D721Med (cell line): ENCODE measurements around the gene ZNF512B.
"Not testable (repeated sequence)": the region's sequence is repeated elsewhere in the genome, so short reads cannot be mapped to it uniquely, and the experiment has no call there.

Source experiments
- DNase-seq: peaks from one replicate; pipeline ENCODE4 v3.0.0; 2011; ENCODE audit warnings: low spot score; ENCODE audit not compliant: insufficient read length
- FAIRE-seq: peaks from 2 replicates; lab custom pipeline; 2011; peaks lifted over from hg19 to GRCh38; lab: Jason Lieb, UNC
- TF ChIP-seq, protein P1 (sequence below): IDR thresholded peaks from 2 replicates; pipeline ENCODE4 v1.5.1; 2012; ENCODE audit warnings: mild to moderate bottlenecking, control low read depth; ENCODE audit not compliant: insufficient read depth; ENCODE audit errors: missing control alignments

The ZNF512B gene

DNA sequence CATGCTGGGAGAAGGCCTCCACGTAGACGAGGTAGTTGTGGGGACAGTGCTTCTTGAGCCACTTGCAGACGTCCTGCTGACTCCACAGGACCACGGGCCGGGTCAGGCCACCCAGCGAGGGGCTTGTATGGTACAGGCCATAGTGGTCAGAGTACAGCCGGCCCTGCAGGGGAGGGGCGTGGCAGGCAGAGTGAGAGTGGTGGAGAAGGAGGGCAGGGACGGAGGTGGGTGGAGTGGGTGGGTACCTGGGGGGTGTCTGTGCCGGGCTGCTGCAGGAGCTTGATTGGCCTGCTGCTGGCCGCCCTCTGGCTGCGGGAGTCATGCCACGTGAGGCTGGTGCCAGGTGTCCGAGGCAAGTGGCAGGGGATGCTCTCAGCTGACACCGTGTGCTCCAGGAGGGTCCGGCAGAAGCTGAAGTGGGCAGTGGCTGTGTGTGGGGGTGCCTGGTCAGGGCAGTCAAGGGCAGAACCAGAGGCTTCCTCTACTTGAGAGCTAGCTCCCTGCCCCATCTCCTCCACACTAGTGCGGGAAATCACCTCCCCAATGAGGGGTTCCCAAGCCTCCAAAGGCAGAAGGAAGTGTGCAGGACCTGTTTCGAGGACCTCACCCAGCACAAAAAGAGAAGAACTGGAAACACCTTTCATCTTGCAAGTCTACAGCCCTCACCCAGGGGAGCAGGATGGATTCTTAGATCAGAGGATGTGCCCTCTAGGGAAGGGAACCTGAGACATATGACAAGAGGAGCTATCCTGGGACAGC, 7.4 kb upstream of the ZNF512B start:
- TF ChIP-seq, protein P1, sequence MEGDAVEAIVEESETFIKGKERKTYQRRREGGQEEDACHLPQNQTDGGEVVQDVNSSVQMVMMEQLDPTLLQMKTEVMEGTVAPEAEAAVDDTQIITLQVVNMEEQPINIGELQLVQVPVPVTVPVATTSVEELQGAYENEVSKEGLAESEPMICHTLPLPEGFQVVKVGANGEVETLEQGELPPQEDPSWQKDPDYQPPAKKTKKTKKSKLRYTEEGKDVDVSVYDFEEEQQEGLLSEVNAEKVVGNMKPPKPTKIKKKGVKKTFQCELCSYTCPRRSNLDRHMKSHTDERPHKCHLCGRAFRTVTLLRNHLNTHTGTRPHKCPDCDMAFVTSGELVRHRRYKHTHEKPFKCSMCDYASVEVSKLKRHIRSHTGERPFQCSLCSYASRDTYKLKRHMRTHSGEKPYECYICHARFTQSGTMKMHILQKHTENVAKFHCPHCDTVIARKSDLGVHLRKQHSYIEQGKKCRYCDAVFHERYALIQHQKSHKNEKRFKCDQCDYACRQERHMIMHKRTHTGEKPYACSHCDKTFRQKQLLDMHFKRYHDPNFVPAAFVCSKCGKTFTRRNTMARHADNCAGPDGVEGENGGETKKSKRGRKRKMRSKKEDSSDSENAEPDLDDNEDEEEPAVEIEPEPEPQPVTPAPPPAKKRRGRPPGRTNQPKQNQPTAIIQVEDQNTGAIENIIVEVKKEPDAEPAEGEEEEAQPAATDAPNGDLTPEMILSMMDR: no peak
- DNase-seq (peak; percentile 5), FAIRE-seq (no peak)

DNA sequence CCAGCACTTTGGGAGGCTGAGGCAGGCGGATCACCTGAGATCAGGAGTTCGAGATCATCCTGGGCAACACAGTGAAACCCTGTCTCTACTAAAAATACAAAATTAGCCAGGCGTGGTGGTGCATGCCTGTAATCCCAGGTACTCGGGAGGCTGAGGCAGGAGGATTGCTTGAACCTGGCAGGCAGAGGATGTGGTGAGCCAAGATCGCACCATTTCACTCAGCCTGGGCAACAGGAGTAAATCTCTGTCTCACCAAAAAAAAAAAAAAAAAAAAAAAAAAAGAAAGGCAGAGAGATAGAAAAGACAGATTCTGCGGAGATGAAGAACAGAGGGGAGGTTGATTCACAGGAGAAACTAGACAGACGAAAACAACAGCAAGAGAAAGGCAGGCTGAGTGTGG, 6.8 kb upstream of the ZNF512B start:
- DNase-seq, FAIRE-seq: not testable (repeated sequence)

DNA sequence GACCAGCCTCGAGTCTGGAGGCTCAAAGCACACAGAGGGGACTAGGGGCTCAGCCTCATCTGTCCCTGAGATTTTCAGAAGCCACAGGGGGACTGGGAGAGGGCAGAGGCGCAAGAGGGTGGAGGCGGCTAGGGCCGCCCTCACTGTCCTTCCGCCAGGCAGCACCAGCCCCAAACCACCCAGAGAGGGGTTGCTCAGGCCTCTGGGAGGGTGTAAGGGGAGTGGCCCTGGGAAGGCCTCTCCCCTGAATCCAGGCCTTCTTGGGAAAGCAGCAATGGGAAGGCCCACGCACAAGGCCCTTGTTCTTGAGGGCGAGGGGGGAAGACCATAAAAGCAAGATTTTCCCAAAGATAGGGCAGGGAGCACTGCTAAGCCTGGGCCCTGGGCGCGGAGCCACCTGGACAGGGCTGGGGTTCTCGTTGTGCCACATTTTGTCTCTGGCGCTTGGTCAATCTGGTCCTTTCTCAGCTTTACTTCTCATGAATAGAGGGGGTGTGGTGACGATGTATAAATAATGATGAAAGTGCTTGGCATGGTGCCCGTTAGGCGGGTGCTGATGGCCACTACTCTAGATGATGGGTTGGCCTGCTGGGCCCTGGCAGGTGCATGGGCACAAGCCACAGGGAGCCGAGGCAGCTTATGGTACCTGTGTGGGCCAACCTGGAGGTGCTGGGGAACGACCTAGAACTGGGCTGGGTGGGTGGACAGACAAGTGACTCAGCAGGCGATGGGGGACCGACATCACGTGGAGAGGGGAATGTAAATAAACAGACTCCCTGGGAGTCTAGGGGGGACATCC, 4.9 kb upstream of the ZNF512B start:
- TF ChIP-seq, protein P1: no peak
- DNase-seq (peak; percentile 10), FAIRE-seq (no peak)

DNA sequence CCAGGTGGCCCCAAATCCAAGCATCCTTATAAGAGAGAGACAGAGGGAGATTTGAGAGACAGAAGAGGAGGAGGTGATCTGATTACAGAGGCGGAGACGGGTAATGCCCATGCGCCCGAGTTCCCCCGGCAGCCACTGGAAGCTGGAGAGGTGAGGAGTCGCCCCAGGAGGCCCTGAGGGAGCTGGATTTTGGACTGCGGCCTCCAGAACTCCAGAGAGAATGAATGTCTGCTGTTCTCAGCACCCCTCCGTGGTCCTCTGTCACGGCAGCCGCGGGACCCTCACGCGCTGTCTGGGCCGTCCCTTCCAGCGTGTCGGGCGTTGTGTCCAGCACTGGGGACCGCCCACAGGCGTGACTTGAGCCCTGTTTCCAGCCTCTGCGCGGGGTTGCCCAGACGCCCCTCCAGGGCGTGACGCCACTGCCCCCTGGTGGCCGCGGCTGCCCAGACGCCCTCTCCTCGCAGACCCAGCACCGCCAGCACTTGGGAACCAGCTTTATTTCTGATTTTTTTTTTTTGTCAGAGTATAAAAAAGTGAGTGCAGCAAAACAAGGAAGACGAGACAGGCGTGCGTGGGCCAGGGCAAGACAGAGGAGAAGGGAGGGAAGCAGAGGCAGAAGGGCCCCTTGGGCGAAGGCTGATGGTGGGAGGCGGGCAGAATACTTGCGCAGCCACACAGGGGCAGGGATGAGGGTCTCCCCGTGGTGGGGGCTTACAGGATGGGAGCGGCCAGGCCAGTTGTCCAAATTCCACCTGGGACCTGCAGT, 4.1 kb upstream of the ZNF512B start:
- peak; percentile 64 for FAIRE-seq
- TF ChIP-seq, protein P1: peak; percentile 96
- peak; percentile 88 for DNase-seq

DNA sequence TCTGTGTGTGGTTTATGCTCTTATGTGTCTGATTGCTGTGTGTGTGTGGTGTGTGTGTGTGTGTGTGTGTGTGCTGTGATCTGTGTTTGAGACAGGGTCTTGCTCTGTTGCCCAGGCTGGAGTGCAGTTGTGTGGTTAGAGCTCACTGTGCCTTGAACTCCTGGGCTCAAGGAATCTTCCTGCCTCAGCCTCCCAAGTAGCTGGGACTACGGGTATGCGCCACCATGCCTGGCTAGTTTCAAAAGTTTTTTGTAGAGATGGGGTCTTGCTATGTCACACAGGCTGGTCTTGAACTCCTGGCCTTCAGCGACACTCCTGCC, 3.4 kb upstream of the ZNF512B start:
- DNase-seq (no peak), FAIRE-seq (no peak)
- TF ChIP-seq, protein P1: no peak

DNA sequence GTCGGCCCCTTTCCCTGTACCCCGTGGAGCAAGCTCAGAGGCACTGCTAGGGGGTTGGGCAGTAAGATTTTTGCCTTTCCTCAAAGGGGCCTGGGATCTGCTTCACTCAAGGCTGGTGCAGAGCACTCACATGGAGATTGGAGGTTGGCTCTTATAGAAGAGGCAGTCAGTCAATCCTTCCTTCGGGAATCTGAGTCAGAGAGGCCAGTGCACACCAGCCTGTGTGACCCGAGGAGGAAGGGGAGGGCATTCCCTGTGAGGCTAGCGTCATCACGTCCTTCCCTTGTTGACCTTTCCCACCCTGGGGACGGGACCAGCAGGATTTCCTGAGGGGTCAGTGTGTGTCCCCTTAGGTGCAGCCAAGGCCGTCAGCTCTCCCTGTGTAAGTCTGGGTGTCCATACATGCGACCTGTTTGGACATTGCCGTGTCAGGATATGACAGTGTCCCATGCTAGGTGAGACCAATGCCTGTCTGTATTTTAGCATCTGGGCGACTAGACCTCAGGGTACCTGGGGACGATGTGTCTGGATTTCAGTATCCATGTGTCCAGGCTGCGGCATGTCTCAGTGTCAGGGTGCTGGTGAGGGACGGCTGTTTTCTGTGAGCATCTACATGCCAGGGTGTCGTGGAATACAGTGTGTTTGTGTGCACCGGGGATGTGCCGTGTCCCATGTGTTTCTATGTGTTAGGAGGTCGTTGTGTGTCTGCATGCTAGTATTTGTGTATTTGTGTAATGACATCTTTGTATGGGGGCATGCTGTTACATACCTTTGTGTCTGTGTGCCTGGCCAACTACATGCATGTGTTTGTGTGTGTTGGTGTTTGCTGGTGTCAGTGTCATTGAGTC, 2.8 kb upstream of the ZNF512B start:
- TF ChIP-seq, protein P1: no peak
- no peak for FAIRE-seq
- DNase-seq: peak; percentile 8

DNA sequence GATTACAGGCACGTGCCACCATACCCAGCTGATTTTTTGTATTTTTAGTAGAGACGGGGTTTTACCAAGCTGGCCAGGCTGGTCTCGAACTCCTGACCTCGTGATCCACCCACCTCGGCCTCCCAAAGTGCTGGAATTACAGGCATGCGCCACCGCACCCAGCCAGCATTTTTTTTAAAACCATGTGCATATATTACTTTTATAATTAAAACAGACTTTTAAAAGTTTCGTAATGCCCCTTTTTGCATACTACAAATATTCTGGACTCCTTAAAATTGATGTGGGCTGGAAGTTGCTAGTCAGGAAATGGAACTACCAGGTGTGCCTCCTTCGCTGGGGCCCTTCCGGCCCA, 2.2 kb upstream of the ZNF512B start:
- FAIRE-seq, DNase-seq: not testable (repeated sequence)
